HS-27A (cell line): ENCODE data around the gene LSS.

ENCODE experiments used
- DNase-seq: peaks from one replicate; pipeline ENCODE4 v3.0.0-alpha.2; 2012; ENCODE audit warnings: low read depth, missing footprints

Gene LSS

DNA sequence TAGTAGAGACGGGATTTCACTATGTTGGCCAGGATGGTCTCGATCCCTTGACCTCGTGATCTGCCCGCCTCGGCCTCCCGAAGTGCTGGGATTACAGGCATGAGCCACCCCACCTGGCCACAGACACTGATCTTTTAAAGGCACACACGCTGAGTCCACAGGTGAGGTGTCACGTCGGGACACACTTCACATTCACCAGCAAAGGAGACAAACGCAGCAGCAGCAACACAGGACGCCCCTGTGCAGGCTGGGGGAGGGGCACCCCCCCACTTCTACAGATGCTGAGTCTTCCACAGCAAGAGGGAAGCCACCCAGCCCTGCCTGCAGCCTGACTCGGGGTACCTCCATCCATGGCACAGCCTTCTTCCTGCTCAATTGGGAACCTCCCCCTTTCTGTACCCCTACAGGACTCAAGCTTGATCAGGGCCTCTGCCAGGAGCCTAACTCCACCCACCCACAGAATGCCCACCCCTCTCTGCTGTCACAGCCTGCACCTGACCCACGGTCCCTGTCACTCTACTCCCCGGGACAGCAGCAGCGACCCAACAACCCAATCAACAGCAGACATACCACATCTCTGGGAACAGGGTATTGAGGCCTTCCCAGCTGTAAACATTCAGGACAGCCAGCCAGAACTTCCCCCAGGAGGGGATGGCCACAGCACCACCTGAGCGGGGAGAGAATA, 9.5 kb downstream of the LSS start:
- DNase-seq = no peak

DNA sequence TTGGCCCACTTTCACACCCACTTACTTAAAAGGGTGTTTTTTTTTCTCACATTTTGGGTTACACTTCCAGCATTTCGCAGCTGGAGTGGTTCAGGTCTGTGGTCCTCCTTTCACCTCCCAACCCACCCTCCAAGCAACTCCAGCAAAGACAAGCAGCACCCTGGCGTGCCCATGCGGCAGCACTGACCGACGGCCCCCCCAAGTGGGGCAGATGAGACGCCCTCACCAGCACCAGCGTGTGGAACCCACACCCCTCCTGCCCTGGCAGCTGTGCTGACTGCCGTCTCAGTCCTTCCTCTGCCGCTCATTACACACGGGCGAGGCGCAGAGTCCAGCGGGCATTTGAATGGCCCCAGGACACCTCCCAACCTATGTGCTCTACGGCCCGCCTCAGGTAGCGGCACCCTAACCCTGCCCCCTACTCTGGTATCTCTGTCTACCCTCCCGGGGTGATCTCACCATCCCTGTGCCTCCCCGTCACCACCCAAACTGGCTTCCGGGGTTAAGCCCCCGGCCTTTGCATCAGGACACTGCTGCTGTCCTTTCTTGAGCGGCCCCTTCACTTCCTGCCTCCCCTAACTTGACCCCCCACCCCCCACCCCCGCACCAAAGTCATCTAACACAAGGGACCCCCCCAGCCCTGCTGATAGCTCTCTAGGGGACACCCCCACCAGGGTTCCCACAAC, 10.9 kb downstream of the LSS start:
- no peak for DNase-seq

DNA sequence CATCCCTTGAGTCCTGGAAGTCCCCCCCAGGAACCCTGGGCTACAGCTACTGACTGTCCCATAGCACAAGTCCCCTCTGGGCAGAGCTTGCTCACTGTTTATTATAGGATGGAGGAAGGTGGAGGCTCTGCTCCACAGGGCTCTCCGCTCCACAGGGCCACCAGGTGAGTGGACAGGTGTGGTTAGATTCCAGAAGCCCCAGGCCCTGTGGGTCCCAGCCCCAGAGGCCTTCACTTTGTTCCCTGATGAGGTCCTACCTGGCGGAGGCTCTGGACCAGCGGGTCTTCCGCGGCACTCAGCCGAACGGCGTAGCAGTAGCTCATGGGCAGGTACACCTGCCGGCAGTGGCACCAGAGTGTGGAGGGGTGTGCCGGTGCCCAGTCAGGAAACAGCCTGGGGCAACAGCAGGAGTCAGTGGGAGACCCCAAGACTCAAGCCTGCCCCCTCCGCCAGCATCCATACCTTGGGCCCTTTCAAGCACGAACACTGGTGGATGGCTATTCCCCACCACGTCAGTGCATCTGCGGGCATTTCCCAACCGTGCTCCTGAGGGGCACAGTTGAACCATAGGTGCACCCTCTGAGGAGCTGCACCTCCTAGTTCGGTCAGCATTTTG, 12.3 kb downstream of the LSS start:
- DNase-seq = no peak

DNA sequence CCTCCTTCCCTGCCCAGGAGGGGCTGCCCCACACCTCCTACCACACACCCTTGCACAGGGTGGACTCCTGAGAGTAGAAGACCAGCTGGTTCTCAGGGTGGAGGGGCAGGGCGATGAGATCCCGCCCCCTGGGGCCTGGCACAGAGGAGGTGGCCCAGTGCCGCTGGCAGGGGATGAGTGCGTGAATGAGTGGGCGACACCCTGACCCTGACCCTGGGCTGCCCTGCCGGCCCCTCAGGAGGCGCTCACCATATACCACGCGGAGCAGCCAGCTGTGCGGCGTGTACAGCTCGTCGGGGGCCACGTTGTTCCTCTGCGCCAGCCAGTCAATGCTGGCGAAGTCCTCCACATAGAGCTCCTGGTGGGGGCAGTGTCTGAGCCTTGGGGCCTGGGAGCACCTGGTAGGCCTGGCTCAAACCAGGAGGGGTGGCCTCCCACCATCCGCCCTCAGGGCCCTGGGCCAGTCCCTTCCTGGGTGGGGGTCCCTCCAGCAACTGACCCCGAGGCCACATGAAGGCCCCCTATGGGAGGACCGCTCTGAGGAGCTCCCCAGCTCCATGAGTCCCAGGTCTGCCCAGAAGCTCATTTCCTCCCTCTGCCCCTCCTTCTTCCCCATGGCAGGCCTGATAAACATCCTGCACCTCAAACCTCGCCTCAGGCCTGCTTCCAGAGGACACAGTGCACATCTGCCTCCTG, 13.0 kb downstream of the LSS start:
- no peak for DNase-seq

DNA sequence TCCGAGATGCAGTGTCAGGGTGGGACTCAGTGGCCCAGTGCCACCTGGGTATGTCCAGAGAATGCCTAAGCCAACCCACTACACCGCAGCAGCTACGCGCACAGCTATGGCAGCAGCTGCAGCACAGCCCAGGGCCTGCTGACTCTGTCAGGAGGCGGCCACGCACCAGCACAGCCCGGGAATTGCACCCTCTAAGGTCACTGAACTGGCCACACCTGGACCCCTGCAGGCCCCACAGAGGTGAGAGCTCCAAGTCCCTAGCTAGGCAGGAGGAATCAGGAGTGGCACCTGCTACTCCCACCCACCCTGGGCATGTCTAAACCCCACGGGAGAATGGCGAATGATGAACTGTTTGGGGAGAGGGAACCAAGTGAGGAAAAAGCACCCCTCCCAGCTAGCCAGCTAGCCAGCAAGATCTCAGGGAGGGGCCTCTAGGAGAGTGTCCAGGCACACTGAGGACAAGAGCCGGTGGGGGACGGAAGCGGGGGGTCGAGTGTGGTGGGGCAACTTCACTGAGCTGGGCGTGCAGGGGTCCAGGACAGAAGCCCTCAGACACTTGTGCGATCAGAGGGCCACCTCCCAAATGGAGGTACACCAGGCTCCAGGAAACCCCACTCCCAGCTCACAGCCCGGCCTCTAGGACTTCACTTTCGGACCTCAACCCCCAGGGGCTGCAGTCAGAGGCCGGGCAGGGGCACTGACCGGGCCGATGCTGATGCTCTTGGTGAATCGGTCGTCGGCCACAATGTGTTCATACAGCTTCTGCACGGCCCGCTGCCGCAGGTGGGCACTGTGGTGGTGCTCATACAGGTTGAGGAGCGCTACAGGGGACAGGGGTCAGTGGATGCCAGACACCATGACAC, 13.9 kb downstream of the LSS start:
- no peak for DNase-seq

DNA sequence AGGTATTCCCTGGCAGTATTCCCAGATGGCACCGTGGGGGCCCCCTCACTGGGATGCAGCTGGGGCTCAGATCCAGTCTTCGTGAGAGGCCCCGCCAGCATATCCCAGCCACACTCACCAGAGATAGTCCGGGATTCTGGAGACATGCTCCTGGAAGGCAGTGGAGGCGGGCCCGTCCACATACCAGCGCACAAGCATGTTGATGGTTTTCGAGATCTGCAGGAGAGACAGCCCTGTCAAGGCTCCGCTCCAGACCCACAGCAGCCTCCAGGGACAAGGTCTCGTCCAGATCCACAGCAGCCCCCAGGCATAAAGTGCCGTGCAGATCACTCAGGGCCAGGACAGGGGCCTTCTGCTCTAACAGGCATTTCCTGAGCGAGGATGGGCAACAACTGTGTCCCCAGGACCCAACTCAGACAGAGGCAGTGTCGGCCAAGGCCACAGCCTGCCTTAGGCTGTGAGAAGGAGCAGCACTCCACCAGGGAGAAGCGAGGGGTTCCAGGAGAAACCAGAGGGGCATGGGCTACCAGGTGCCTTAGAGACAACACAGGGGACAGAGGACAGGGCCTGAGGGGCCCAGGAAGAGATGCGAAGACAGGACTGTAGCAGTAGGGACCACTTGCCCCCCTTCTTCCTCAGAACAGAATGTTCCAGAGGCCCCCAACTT, 14.8 kb downstream of the LSS start:
- DNase-seq = no peak

DNA sequence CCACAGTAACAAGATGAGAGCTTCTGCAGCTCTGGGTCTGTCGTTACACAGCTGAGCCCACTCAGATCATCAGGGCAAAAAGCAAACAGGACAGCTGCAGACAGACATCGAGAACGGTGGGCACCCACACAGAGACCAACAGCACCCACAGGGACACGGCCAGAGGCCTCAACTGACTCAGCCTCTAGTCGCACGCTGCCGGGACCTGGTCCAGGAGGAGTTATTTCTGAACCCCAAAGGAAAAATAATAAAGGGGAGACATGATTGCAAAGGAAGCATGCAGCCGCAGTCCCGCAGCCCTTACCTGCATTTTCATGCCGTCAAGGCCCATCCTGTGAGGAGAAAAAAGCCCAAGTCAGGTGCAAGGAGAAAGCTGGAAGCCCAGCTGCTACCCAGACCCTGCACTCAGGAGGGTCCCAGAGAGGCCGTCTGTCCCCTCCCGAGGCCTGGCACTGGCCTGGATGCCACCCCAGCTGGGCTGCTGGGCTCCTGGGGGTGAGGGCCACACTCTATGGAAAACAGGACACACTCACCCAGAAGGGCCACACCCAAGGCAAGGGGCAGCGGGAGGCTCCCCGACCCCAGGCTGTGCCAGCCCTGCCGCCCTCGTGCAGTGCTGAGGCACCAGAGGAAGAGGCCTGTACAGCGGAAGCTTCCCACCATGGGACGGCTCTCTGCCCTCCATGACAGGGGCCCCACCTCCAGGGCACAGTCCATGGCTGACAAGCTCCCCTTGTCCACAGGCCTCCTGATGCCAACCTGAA, 15.7 kb downstream of the LSS start:
- no peak for DNase-seq

DNA sequence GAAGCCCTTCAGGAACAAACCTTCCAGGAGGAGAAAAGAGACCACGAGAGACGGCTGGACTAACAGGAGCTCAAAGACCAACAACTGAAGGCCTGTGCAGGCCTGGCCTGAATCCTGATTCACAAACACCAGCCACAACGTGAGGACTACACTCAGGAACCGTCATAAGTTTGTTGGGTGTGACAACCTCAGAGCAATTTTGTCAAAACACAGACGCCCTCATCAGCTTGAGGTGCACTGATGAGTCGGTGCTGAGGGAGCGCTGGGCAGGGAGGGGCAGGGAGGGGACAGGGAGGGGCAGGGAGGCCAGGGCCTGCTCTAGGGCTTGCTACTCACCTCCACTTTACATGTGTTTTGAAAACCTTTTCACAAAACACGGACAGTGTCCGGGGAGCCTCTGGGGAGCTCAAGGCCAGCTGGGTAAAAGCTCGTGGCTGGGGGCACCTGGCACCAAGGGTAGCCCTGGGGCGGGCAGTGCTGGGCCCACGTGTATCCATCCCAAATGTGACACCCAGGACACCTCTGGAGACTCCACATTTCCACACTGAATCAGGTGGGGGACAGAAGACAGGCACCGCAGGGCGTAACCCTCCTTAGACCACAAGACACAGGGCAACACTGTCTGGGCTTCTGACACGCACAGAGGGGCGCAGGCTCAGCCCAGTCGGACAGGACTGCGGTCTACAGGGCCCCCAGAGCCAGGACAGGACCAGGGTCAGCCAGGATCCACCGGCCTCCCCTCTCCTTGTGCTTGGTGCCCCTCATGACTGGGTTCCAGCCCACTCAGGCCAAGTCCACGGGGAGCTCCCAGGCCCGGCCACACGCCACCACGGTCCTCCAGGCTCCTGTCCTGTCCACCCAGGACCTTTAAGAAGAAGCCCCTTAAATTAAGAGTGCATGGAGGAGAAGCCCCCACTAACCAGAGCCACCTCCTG, 16.5 kb downstream of the LSS start:
- DNase-seq = no peak

DNA sequence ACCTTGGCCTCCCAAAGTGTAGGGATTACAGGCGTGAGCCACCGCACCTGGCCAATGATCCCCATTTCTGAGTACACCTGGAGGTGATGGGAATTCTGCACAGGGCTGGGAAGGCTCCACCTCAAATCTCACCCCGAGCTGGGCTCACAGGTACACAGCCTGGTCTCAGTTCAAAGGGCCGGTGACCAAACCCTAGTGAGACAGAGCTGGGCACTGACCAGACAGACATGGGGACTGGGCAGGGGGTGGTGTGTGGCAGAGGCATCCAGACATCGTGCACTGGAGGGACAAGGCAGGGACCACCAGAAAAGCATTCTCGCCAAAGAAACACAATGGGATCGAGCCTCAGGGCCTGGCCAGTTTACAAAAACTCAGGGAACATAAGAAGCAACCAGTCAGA, 17.2 kb downstream of the LSS start:
- no peak for DNase-seq

DNA sequence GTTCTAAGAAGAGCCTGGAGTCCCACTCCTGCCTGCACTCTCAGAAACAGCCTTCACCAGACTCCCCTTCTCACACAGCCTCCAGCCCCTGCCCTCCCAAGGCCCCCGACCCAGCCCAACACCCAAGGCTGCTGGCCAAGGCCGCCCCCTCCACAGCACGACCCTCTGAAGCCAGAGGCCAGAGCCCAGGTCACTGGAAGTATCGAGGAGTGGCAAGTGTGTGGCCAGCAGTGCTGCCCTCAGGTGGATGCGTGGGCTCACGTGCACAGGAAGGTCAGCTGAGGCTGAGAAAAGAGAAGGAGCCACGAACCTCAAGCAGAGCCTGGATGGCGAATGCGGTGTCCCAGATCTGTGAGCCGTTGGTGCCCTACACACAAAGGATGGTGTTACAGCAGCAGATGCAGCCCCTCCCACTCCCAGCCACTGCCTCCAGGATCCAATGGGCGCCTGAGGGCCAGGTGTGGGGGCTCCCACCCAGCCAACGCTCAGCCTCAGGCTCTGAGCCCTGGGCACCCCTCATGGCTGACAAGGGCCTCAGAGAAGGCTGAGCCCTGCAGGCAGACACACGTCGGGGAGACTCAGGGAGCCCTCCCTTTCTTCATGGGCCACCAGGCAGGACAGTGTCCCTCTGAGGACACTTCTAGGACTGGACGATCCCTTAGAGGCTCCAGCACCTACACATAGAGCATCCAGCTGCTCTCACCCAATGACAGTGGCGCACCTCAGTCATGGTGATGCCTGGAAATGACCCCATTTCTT, 18.0 kb downstream of the LSS start:
- DNase-seq = no peak

DNA sequence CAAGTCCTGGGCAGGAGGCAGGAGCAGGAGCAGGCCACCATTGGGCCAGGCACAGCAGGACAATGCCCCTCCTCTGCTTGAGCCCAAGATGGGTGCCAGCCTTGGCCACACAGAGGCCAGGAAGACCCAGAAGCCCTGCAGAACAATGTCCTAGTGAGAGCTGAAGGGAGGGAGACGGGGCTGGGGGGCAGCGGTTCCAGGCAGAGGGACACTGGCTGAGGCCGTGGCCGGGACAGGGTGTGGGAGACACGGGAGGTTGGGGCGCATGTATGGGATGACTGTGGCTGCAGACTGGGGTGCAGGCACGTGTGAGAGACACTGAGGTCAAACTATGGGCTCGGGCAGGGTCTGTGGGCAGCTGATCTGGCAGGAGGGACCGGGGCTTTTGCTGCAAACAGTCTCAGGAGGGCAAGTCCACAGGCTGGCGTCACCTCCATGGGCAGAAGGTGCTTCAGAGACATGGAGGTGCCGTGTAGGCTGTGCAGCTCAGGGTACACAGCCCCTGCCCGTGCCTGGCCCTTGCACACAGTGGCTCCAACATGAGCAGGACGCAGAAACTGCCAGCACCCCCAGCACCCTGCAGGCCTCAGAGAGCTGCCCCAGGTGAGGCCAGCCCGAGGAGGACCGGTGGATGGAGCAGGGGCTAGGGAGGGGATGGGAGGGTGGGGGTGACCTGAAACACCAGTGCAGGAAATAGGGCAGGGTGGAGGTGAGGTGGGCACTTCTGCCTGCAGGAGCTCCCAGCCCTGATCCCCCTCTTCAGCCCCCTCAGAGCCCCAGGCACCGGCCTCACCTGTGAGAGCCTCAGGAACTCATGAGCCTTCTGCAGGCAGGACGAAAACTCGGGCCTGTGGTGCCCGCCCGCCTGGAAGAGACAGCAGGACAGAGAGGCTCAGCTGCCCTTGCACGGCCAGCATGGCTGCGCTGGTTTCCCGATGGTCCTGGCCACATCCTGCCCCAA, 19.5 kb downstream of the LSS start:
- no peak for DNase-seq

DNA sequence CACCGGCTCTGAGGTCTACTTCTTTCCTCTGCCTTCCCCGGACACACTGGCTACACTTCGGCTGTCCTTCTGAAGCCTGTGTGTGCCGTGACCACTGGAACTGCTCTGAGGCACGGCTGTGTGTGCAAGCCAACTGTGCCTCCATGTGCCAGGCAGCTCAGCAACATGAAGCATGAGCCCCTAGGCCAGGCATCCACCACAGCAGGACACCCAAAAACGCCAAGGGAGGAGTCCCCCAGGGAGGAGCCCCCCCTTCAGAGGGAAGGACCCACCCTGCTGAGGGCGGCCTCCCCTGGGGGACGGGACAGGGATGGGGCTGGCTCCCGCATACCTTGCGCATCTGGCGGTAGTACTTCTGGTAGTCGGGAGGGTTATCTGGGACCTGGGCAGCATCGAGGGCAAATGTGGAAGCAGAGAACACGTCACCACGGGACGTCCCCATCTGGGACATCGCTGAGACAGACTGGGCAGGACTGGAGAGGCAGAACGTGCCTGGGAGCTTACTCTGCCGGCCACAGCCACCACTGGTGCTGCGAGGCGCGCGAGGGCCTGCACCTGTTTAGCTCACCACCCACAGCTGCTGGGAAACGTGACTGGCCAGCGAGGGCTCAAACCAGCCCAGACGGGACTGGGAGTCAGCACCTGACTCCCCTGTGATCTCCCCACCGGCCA, 20.5 kb downstream of the LSS start:
- DNase-seq = no peak

DNA sequence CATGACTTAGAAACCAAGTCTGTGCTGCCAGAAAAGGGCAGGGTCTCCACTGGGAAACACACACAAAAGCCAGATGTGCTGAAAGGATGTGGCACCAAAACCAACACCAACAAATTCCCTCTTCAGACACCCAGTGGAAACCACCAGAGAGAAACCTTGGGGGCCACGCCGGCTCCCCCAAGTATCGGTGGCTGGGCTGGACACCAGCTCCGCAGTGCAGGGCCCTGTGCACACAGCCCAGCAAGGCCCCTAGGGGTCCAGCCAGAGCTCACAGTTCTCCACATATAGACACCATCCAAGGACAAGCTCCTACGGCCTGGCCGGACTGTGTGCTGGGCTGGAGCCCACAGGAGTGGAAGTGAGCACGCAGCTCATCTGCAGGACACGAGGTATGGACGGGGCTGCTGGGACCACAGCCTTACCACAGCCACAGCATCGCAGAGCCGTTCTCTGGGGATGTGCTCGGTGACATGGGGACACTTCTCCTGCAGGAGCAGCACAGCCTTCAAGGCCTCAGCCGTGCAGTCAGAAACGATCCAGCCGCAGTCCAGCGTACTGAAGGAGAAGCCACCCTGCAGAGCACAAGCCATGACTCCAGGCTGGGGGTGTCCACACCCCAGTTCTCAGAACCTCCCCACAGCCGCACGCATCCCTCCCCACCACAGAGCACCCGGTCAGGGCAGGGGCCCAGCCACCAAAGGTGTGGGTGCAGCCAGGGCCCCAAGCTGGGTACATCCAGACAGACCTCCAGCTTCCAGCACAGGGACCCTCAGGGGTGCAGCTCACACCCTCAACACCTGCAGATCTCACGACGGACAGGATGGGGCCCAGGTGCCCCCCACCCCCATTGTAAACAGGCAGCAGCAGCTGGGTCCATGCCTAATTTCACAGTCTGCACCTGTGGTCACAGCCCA, 21.3 kb downstream of the LSS start:
- DNase-seq = no peak

DNA sequence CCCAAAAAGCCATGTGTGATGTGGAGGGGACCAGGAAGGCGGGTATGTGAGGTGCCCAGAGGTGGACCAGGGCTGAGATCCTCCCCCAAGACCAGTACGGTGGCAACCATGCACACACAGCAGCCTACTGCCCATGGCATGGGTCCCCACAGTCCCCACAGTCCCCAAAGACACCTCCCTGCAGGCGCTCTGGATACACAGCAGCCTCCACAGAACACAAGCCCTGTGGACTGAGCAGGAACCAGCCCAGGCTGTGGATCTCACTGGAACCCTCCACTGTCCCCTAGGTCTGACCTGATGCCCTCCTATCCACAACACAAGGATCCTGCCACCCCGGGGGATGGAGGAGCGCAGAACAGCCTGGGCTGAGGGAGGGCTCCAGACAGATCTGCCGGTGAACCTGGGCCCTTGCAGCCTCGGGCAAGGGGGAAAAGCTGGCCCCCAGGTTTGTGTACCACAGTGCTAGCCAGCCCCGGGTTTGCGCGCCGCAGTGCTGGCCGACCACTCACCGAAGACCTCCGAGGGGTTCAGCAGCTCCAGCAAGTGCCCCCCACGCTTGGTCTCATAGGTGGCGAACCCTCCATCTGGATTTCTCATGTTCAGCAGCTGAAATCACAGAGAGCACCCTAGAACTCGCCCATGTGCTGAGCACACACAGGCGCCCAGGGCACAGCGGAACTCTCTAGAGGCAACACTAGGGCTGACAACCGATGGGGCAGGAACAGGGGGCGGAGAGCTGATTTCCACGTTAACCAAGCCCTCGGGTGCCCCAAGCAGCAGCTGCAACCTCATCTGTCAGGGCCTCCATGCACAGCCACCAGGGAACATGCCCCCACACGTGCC, 22.2 kb downstream of the LSS start:
- DNase-seq = no peak

DNA sequence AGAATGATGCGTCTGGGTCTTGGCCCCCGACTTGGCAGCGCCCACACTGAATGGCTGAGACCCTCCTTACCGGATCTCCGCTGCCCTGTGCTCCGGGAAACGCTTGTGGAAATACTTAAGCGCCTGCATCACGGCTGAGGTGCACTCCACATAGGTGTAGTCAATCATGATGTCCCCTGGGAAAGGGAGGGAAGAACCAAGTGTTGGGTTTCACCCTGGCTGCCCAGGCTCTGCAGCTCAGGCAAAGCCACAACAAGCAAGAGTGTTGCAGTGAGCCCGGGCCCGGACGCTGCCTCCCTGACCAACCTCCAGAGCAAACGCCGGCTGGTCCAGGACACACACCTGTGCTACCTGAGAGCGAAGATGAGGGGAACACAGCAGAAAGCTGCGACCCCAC, 22.8 kb downstream of the LSS start:
- DNase-seq = no peak
